LNCaP clone FGC (cell line): ENCODE measurements around the gene SRGAP1.

Experiments used
- DNase-seq: peaks from one replicate; pipeline ENCODE4 v3.0.0-alpha.2; 2011; ENCODE audit warnings: low read depth
- H3K4me3 ChIP-seq: 2 replicates; pipeline ENCODE4 v1.5.1; 2011; ENCODE audit warnings: mild to moderate bottlenecking, low read depth, low read length, control low read depth
- TF ChIP-seq, protein P1 (sequence below): IDR thresholded peaks from 2 replicates; pipeline ENCODE4 v1.5.1; 2012; ENCODE audit warnings: mild to moderate bottlenecking; ENCODE audit not compliant: control insufficient read depth, insufficient read depth; ENCODE audit errors: extremely low read depth

Gene SRGAP1

GRCh38 chr12:64077922-64078321 lies 233.4 kb downstream of the SRGAP1 start:
- TF ChIP-seq, protein P1, sequence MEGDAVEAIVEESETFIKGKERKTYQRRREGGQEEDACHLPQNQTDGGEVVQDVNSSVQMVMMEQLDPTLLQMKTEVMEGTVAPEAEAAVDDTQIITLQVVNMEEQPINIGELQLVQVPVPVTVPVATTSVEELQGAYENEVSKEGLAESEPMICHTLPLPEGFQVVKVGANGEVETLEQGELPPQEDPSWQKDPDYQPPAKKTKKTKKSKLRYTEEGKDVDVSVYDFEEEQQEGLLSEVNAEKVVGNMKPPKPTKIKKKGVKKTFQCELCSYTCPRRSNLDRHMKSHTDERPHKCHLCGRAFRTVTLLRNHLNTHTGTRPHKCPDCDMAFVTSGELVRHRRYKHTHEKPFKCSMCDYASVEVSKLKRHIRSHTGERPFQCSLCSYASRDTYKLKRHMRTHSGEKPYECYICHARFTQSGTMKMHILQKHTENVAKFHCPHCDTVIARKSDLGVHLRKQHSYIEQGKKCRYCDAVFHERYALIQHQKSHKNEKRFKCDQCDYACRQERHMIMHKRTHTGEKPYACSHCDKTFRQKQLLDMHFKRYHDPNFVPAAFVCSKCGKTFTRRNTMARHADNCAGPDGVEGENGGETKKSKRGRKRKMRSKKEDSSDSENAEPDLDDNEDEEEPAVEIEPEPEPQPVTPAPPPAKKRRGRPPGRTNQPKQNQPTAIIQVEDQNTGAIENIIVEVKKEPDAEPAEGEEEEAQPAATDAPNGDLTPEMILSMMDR, result no peak
- DNase-seq, result no peak
- no peak overlapping the region for H3K4me3 ChIP-seq

- DNase-seq, result peak; percentile 95
- peak overlapping the region; percentile 33 for H3K4me3 ChIP-seq
- TF ChIP-seq, protein P1, result no peak
Measured at GRCh38 chr12:64080319-64081007, 236.0 kb downstream of the SRGAP1 start.

GRCh38 chr12:64081008-64081404 lies 236.5 kb downstream of the SRGAP1 start:
- TF ChIP-seq, protein P1, result no peak
- no peak for DNase-seq
- H3K4me3 ChIP-seq, result no peak overlapping the region; the same call in 1 of the 2 replicates

DNA sequence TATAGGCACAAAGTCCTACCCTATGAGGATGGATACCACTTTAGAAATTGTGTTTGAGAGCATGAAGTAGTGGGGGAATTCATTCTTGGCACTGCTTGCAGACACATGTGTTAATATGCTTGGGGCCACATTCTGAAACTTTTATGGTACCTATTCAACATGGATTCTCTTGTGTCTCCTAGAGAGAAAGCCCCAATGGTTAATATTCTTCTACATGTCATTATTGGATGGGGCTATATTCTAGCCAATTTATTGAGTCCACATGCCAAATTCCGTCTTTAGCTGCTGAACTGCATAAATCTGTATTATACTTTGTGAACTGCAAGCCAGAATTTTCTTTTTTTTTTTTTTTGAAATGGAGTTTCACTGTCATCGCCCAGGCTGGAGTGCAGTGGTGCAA lies 237.6 kb downstream of the SRGAP1 start:
- DNase-seq, result no peak
- TF ChIP-seq, protein P1, result no peak
- no peak overlapping the region for H3K4me3 ChIP-seq

DNA sequence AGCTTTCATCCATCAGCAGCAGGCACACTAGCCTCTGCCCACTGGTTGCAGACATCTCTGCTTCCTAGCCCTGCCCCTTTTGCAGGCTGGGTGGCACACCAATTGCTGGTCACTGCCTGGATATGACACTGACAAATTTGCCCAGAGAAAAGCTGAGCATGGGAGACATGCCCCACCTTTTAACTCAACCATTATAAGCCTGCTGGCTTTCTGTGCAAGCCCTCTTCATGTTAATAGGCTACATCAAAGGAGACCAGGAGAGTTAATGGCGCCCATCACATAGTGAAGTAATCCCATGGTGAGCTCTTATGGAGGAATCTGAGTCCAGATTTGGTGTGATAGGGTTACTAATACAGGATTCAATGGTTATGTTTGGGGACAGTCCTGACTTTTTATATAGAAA lies 238.4 kb downstream of the SRGAP1 start:
- DNase-seq, result no peak
- TF ChIP-seq, protein P1, result no peak
- H3K4me3 ChIP-seq, result no peak overlapping the region

DNA sequence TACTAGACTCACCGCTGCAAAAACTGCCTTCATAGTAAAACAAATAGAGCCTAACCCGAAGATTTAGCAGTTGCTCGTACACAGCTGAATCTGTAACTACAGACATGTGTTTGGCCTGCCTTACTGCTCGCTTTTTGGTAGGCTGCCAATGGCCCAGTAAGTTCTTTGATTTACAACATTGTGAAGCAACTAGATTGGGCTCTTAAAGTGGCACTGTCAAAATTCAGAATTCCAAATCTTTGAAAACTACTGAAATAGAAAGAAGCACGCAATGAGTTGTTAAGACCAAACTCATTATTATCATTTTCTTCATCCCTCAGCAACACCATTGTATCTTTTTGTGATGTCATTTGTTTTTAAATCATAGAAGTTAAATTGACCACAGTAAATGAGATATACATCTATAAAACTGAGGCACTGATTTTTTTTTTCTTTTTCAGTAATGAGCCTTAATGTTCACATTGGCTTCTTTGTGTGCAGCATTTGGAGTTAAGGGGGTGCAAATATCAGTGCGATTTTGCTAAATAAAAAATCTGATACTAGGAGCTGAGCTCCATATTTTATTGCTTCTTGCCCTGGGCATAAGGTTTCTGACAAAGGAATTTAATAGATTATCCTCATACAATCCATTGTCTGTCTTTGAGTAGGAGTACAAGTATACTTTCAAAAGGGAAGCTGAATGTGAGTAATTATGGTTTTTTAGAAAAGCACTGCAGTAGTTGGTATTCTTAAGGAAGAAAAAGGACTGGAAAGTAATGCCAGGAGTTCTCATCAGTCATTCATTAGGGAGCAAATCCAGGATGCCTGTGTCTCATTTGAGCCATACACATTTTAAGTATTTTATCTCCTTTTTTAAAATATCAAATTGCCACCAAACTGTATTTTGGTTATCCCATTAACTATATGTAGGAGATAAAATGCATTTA lies 239.0 kb downstream of the SRGAP1 start:
- no peak overlapping the region for H3K4me3 ChIP-seq
- DNase-seq, result peak; percentile 86
- TF ChIP-seq, protein P1, result no peak
